ENCODE results near the gene CYB5D1.

DNA sequence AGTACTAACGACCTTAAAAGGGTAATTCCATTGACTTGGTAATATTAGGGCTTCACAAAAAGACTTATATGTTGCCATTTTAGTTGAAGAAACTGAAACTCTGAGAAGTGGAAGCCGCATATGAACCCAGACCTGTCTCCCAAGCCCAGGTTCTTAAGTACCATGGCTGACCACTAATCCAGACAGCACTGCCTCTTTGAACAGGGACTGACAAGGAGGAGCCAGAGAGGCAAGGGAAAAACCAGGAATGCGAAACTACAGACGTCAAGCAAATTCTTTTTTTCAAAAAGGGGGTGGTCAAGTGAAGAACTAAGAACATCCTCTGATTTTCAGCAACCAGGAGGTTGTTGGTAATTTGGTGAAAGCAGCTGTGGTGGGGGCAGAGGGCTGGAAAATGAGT lies 15.2 kb downstream of the CYB5D1 start:
- TF ChIP-seq POLR2A (IDR thresholded peaks at IDR 0.05) (no peak), EP300 (IDR thresholded peaks at IDR 0.05) (no peak)
- TF ChIP-seq, protein P1, sequence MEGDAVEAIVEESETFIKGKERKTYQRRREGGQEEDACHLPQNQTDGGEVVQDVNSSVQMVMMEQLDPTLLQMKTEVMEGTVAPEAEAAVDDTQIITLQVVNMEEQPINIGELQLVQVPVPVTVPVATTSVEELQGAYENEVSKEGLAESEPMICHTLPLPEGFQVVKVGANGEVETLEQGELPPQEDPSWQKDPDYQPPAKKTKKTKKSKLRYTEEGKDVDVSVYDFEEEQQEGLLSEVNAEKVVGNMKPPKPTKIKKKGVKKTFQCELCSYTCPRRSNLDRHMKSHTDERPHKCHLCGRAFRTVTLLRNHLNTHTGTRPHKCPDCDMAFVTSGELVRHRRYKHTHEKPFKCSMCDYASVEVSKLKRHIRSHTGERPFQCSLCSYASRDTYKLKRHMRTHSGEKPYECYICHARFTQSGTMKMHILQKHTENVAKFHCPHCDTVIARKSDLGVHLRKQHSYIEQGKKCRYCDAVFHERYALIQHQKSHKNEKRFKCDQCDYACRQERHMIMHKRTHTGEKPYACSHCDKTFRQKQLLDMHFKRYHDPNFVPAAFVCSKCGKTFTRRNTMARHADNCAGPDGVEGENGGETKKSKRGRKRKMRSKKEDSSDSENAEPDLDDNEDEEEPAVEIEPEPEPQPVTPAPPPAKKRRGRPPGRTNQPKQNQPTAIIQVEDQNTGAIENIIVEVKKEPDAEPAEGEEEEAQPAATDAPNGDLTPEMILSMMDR (IDR thresholded peaks at IDR 0.05) = no peak

All from tibial nerve (tissue), 4 donors.